KMS-11 (cell line): ENCODE measurements around the gene PLVAP.

Experiments
- H2AFZ ChIP-seq: fragments of 200-600 bp; sonication (generic); 2 replicates; pipeline ENCODE4 v1.6.1; 2016; ENCODE audit warnings: antibody characterized with exemption, mixed run types, low read depth
- H3K27ac ChIP-seq: fragments of 200-600 bp; sonication (generic); 2 replicates; pipeline ENCODE4 v1.6.1; 2016; ENCODE audit warnings: mild to moderate bottlenecking, mixed run types
- H3K27me3 ChIP-seq: fragments of 200-600 bp; sonication (generic); 2 replicates; pipeline ENCODE4 v1.6.1; 2017; ENCODE audit warnings: mild to moderate bottlenecking, low read depth, mixed run types, moderate library complexity; ENCODE audit not compliant: insufficient read depth
- H3K36me3 ChIP-seq: fragments of 200-600 bp; sonication (generic); 2 replicates; pipeline ENCODE4 v1.6.1; 2017; ENCODE audit warnings: mild to moderate bottlenecking, mixed run types; ENCODE audit not compliant: insufficient read depth
- H3K4me1 ChIP-seq: fragments of 200-600 bp; sonication (generic); 2 replicates; pipeline ENCODE4 v1.6.1; 2016; ENCODE audit warnings: mild to moderate bottlenecking, low read depth, mixed run types; ENCODE audit not compliant: poor library complexity, severe bottlenecking
- H3K4me2 ChIP-seq: fragments of 200-600 bp; sonication (generic); 2 replicates; pipeline ENCODE4 v1.7.0; 2016; ENCODE audit warnings: mild to moderate bottlenecking, mixed run types
- H3K4me3 ChIP-seq: fragments of 200-600 bp; sonication (generic); IDR thresholded peaks from 2 replicates; pipeline ENCODE4 v1.6.1; 2017; ENCODE audit warnings: low read depth, low read length, mixed read lengths; ENCODE audit not compliant: insufficient read depth
- H3K79me2 ChIP-seq: fragments of 200-600 bp; sonication (generic); 2 replicates; pipeline ENCODE4 v1.6.1; 2016; ENCODE audit warnings: low read depth, mixed run types; ENCODE audit not compliant: insufficient read depth
- H3K9ac ChIP-seq: fragments of 200-600 bp; sonication (generic); 2 replicates; pipeline ENCODE4 v1.6.1; 2016; ENCODE audit warnings: mild to moderate bottlenecking, mixed run types
- H4K20me1 ChIP-seq: fragments of 200-600 bp; sonication (generic); 2 replicates; pipeline ENCODE4 v1.6.1; 2016; ENCODE audit warnings: mild to moderate bottlenecking, mixed run types; ENCODE audit not compliant: insufficient read depth
- TF ChIP-seq, protein P1 (sequence below): fragments of 200-600 bp; sonication (generic); conservative IDR thresholded peaks from 2 replicates; pipeline ENCODE4 v1.6.1; 2017; ENCODE audit warnings: low read depth, mild to moderate bottlenecking, antibody characterized with exemption, low read length, moderate library complexity, mixed read lengths

PLVAP gene

GRCh38 chr19:17339088-17339741, 37.9 kb downstream of the PLVAP start:
- no peaks in the 10 kb centered on the region for H3K79me2 ChIP-seq
- H3K9ac ChIP-seq: no peak overlapping the region
- no peak overlapping the region for H3K27ac ChIP-seq
- H2AFZ ChIP-seq: no peak overlapping the region
- H3K36me3 ChIP-seq: no peaks in the 10 kb centered on the region
- TF ChIP-seq, protein P1, sequence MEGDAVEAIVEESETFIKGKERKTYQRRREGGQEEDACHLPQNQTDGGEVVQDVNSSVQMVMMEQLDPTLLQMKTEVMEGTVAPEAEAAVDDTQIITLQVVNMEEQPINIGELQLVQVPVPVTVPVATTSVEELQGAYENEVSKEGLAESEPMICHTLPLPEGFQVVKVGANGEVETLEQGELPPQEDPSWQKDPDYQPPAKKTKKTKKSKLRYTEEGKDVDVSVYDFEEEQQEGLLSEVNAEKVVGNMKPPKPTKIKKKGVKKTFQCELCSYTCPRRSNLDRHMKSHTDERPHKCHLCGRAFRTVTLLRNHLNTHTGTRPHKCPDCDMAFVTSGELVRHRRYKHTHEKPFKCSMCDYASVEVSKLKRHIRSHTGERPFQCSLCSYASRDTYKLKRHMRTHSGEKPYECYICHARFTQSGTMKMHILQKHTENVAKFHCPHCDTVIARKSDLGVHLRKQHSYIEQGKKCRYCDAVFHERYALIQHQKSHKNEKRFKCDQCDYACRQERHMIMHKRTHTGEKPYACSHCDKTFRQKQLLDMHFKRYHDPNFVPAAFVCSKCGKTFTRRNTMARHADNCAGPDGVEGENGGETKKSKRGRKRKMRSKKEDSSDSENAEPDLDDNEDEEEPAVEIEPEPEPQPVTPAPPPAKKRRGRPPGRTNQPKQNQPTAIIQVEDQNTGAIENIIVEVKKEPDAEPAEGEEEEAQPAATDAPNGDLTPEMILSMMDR: no peak
- H3K4me3 ChIP-seq: no peak overlapping the region
- no peak overlapping the region; the same call in 1 of the 2 replicates for H3K4me2 ChIP-seq
- no peaks in the 10 kb centered on the region for H4K20me1 ChIP-seq
- H3K27me3 ChIP-seq: no peaks in the 10 kb centered on the region
- peaks cover 14% of the 10 kb centered on the region for H3K4me1 ChIP-seq

DNA sequence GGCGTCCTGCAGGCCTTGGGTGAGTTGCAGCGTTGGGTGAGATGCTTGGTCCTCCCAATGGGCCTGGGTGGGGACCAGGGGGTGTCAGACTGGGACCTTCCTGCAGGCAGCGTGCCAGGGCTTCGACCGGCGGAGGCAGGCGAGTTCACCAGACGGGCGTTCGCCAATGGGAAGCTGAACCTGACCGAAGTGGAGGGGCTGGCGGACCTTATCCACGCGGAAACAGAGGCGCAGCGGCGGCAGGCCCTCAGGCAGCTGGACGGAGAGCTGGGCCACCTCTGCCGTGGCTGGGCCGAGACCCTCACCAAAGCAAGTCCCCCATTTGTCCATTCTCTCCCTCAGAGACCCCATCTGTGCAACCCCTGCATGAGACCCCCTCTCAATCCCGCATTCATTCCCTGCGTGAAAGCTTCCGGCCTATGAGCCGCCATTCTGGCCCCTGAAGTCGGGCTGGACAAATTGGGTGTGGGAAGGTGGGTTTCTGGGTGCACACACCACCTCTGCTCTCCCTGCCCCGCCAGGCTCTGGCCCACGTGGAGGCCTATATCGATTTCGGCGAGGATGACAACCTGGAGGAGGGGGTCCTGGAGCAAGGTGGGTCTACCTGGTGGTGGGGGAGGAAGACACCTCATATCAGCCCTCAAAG, 38.6 kb downstream of the PLVAP start:
- H3K9ac ChIP-seq: peak overlapping the region; percentile 45; the same call in 1 of the 2 replicates
- no peaks in the 10 kb centered on the region for H3K79me2 ChIP-seq
- 0 out of 2 replicates have a peak overlapping the region, but pooled peaks have one; percentile 27 for H2AFZ ChIP-seq

DNA sequence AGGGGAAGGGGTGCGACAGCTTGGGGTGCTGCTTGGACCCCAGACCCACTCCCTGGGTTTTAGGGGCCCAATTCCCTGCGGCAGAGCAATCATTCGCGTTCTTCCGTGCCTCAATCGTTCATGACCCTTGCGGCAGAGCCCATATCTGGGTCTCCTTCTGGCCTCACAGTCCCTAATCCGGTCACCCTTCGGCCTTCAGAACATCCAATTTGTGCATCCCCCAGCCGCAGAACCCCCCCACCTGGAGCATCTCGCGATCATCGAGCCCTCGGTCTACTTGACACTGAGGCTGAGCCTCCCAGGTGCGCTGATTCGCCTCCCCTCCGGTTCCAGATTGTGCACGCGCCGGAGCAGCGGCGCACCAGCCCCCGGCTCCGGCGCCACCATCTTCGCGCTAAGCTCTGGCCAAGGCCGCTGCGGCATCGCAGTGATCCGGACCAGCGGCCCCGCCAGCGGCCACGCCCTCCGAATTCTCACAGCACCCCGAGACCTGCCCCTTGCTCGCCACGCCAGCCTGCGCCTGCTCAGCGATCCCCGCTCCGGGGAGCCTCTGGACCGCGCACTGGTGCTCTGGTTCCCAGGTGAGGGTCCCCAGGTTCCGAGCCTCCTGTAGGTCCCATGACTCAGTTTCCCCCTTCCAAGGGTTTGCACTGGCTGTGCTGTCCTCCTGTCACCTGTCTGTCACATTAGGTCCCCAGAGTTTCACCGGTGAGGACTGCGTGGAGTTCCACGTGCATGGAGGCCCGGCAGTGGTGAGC, 39.3 kb downstream of the PLVAP start:
- peak overlapping the region; percentile 35 for H3K27ac ChIP-seq
- H3K36me3 ChIP-seq: no peaks in the 10 kb centered on the region
- H3K4me1 ChIP-seq: peaks cover 16% of the 10 kb centered on the region
- no peaks in the 10 kb centered on the region for H3K27me3 ChIP-seq
- H2AFZ ChIP-seq: peak overlapping the region; percentile 27; the same call in 1 of the 2 replicates
- TF ChIP-seq, protein P1: no peak
- H3K4me3 ChIP-seq: no peak overlapping the region
- H3K4me2 ChIP-seq: peak overlapping the region; percentile 88
- H4K20me1 ChIP-seq: no peaks in the 10 kb centered on the region
- no peaks in the 10 kb centered on the region for H3K79me2 ChIP-seq
- H3K9ac ChIP-seq: peak overlapping the region; percentile 45

More for the DNA sequence above, 38.6 kb downstream of the PLVAP start:
- Histone ChIP-seq H3K4me2 (peak overlapping the region; percentile 88), H3K4me1 (peaks cover 16% of the 10 kb centered on the region), H3K27me3 (no peaks in the 10 kb centered on the region), H3K27ac (no peak overlapping the region), H3K36me3 (no peaks in the 10 kb centered on the region), H3K4me3 (no peak overlapping the region), H4K20me1 (no peaks in the 10 kb centered on the region)
- TF ChIP-seq, protein P1: no peak

- no peaks in the 10 kb centered on the region for H4K20me1 ChIP-seq
- H3K27ac ChIP-seq: peak within 1 kb of the TSS; percentile 72
- H3K4me2 ChIP-seq: peak within 1 kb of the TSS; percentile 88
- peak within 1 kb of the TSS; percentile 68; the same call in 1 of the 2 replicates for H2AFZ ChIP-seq
- peak within 1 kb of the TSS; percentile 7 for H3K4me3 ChIP-seq
- H3K79me2 ChIP-seq: no peaks in the 10 kb centered on the region
- H3K27me3 ChIP-seq: no peaks in the 10 kb centered on the region
- H3K36me3 ChIP-seq: no peaks in the 10 kb centered on the region
- peaks cover 19% of the 10 kb centered on the region for H3K4me1 ChIP-seq
- TF ChIP-seq, protein P1: no peak
- peak within 1 kb of the TSS; percentile 54 for H3K9ac ChIP-seq
These were observed 40.1 kb downstream of the PLVAP start, which contains the start of gene GTPBP3 for GRCh38 chr19:17336872-17337674. TSS of gene GTPBP3 (plus strand) at chr19:17337553. CDS start at chr19:17337612, 59 bp downstream.
